HepG2 (cell line): ENCODE results near the gene TPM3. TPM values are rescaled to one million over a fixed set of nuclear protein-coding genes. Genes with fewer than 3 reads are reported as not detected.

ENCODE experiments used
- ATF7-NPFF ChIP-seq: sonication (generic); formaldehyde crosslinking; IDR thresholded peaks from 2 replicates; pipeline ENCODE4 v1.8.1; 2023; ENCODE audit warnings: mild to moderate bottlenecking, low read depth, missing genetic modification reagents, moderate library complexity
- HBP1 ChIP-seq: IDR thresholded peaks from 2 replicates; pipeline ENCODE4 v1.6.1; 2016; ENCODE audit warnings: low read depth, control low read depth
- HDAC1 ChIP-seq: sonication (generic); formaldehyde crosslinking; IDR thresholded peaks from 2 replicates; pipeline ENCODE4 v1.5.1; 2020; ENCODE audit warnings: mild to moderate bottlenecking, missing genetic modification reagents
- JDP2 ChIP-seq: sonication (generic); formaldehyde crosslinking; IDR thresholded peaks from 2 replicates; pipeline ENCODE4 v1.8.1; 2022; ENCODE audit warnings: missing genetic modification reagents, borderline replicate concordance
- NAIF1 ChIP-seq: sonication (generic); formaldehyde crosslinking; IDR thresholded peaks from 2 replicates; pipeline ENCODE4 v1.5.0; 2020; ENCODE audit warnings: mild to moderate bottlenecking, missing genetic modification reagents, borderline replicate concordance
- NFIB ChIP-seq: sonication (generic); formaldehyde crosslinking; IDR thresholded peaks from 2 replicates; pipeline ENCODE4 v1.9.0; 2021; ENCODE audit warnings: missing genetic modification reagents, mild to moderate bottlenecking, borderline replicate concordance
- PAXIP1 ChIP-seq: sonication (generic); formaldehyde crosslinking; conservative IDR thresholded peaks from 2 replicates; pipeline ENCODE4 v1.4.0; 2020; ENCODE audit warnings: mild to moderate bottlenecking, missing genetic modification reagents, moderate library complexity
- RFXANK ChIP-seq: IDR thresholded peaks from 2 replicates; pipeline ENCODE4 v1.6.1; 2016
- SSRP1 ChIP-seq: IDR thresholded peaks from 2 replicates; pipeline ENCODE4 v1.6.1; 2016; ENCODE audit warnings: control low read depth
- TBL1XR1 ChIP-seq: fragments of 150-350 bp; IDR thresholded peaks from 2 replicates; pipeline ENCODE4 v1.6.1; 2014; ENCODE audit warnings: borderline replicate concordance, low read length; ENCODE audit not compliant: partially characterized antibody
- TCF7 ChIP-seq: sonication (generic); IDR thresholded peaks from 2 replicates; pipeline ENCODE4 v1.6.1; 2016; ENCODE audit warnings: antibody characterized with exemption, low read depth
- THRA ChIP-seq: sonication (generic); formaldehyde crosslinking; IDR thresholded peaks from 2 replicates; pipeline ENCODE4 v1.4.0; 2020; ENCODE audit warnings: missing genetic modification reagents, borderline replicate concordance
- TRIM24 ChIP-seq: sonication (generic); formaldehyde crosslinking; IDR thresholded peaks from 2 replicates; pipeline ENCODE4 v1.8.0; 2022; ENCODE audit warnings: mild to moderate bottlenecking, missing genetic modification reagents
- ZBTB7B ChIP-seq: sonication (generic); formaldehyde crosslinking; IDR thresholded peaks from 2 replicates; pipeline ENCODE4 v1.4.0; 2020; ENCODE audit warnings: missing genetic modification reagents
- ZMYM3 ChIP-seq: sonication (generic); formaldehyde crosslinking; IDR thresholded peaks from 2 replicates; pipeline ENCODE4 v1.5.1; 2020; ENCODE audit warnings: mild to moderate bottlenecking, missing genetic modification reagents
- ZNF234 ChIP-seq: sonication (generic); formaldehyde crosslinking; conservative IDR thresholded peaks from 2 replicates; pipeline ENCODE4 v1.5.1; 2020; ENCODE audit warnings: mild to moderate bottlenecking, missing genetic modification reagents
- ZNF513 ChIP-seq: sonication (generic); formaldehyde crosslinking; conservative IDR thresholded peaks from 2 replicates; pipeline ENCODE4 v1.5.0; 2020; ENCODE audit warnings: missing genetic modification reagents
- ZNF747 ChIP-seq: sonication (generic); formaldehyde crosslinking; IDR thresholded peaks from 2 replicates; pipeline ENCODE4 v1.8.1; 2023; ENCODE audit warnings: missing genetic modification reagents, mild to moderate bottlenecking, borderline replicate concordance
- ZNF83 ChIP-seq: sonication (generic); formaldehyde crosslinking; IDR thresholded peaks from 2 replicates; pipeline ENCODE4 v1.4.0; 2020; ENCODE audit warnings: missing genetic modification reagents, mild to moderate bottlenecking, borderline replicate concordance
- ZNF839 ChIP-seq: sonication (generic); formaldehyde crosslinking; IDR thresholded peaks from 2 replicates; pipeline ENCODE4 v1.4.0; 2020; ENCODE audit warnings: missing genetic modification reagents, mild to moderate bottlenecking, borderline replicate concordance
- polyA plus RNA-seq, 8 experiments: library from polyadenylated mRNA; depleted of rRNA in 3 of 8; stranded (reverse) in 7 of 8; unstranded in 1 of 8; fragments of >200 nt; fragmentation: Illumina TruSeq in 4 of 8; extraction: Trizol in 4 of 8; gene quantifications; 2 replicates each; pipeline versions ENCODE4 v1.2.1 to v1.2.3, GENCODE V29; 2011 to 2016; ENCODE audit warnings: low read depth in 4 of 8, missing spikeins in 1 of 8, mixed read lengths in 1 of 8; ENCODE audit not compliant: insufficient read depth in 1 of 8
- total RNA-seq, 5 experiments: library from RNA; depleted of rRNA; stranded (reverse); fragments of >200 nt; fragmentation: Illumina TruSeq; extraction: Trizol; gene quantifications; 2 replicates each; pipeline ENCODE4 v1.2.3, GENCODE V29; 2016; ENCODE audit warnings: low read depth in 1 of 5

Gene TPM3
- total and polyA plus RNA-seq, 2 of the 13 experiments (the other 11 are each of a cell fraction or from before 2014, with no cell fraction given) = 160 to 307 TPM

DNA sequence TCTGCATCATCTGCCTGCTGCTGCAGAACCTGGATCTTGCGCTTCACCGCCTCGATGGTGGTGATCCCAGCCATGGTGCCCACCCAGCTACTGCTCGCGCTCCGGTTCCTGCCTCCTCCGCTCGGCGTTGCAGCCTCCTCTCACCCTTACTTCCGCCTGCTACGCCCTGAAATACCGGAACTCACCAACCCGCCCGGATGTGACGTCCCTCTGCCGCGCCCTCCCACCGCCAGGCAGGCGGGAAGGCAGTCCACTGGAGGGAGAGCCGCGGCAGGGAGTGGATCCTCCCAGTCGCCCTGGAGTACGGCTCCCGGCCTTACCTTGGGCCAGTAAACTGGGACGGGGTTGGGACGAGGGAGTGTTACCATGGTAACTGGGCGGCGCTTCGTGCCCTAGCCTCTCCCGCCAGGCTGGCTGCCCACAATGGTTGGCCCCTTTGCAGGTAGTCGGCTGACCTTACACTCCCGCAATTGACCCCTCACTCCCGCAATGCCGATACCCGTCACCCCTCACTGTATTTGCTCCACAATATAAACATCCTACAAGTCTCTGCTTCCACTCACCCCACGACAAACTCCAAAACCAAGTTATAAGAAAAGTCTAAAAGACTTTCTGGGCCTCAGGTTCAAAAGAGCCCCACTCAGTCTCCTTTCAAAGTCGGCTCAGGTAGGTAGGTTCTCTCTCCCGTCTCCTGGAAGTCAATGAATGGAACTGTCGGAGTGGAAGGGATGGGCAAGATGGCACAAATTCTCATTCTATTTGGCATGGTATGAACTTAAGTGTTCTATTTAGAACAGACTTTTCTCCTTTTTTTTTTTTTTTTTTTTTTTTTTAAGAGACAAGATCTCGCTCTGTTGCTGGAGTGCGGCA is 8.6 kb downstream of the TPM3 start (continued):
- TF ChIP-seq ZMYM3 (CRISPR knock-in tag) (0 out of 2 replicates have a peak, but pooled peaks have one; percentile 22), NAIF1 (CRISPR knock-in tag) (no peak), HBP1 (CRISPR knock-in tag) (peak; percentile 82; the same call in 1 of the 2 replicates), ZNF234 (CRISPR knock-in tag) (no peak), ATF7-NPFF (CRISPR knock-in tag) (peak; percentile 90), PAXIP1 (peak; percentile 61), TCF7 (no peak), HDAC1 (CRISPR knock-in tag) (peak; percentile 95), ZBTB7B (CRISPR knock-in tag) (peak; percentile 79; the same call in 1 of the 2 replicates), SSRP1 (CRISPR knock-in tag) (no peak), ZNF747 (CRISPR knock-in tag) (peak; percentile 83; the same call in 1 of the 2 replicates), TRIM24 (CRISPR knock-in tag) (no peak), THRA (CRISPR knock-in tag) (peak; percentile 64; the same call in 1 of the 2 replicates), ZNF83 (CRISPR knock-in tag) (no peak; the same call in 1 of the 2 replicates), RFXANK (CRISPR knock-in tag) (0 out of 2 replicates have a peak, but pooled peaks have one; percentile 64), TBL1XR1 (peak; percentile 44), JDP2 (CRISPR knock-in tag) (no peak), ZNF839 (0 out of 2 replicates have a peak, but pooled peaks have one; percentile 77), ZNF513 (CRISPR knock-in tag) (no peak), NFIB (CRISPR knock-in tag) (no peak)
